MM.1S (cell line): ENCODE data around the gene RHOA.
A peak's percentile ranks its signal among the peaks of the same experiment; 100 is the strongest.

Experiments
- CTCF ChIP-seq: fragments of 300-600 bp; sonication (generic); IDR thresholded peaks from 2 replicates; pipeline ENCODE4 v1.5.1; 2016; ENCODE audit warnings: antibody characterized with exemption, low read length, mixed read lengths
- EZH2 ChIP-seq: fragments of 300-600 bp; sonication (generic); optimal IDR thresholded peaks from 2 replicates; pipeline ENCODE3; 2017; ENCODE audit warnings: low read depth, mild to moderate bottlenecking, antibody characterized with exemption, low read length, mixed read lengths

- peak; percentile 18; the same call in 1 of the 2 replicates for TF ChIP-seq CTCF
- no peak for TF ChIP-seq EZH2
These were observed 42.7 kb upstream of the RHOA start for GRCh38 chr3:49454458-49454857.
